Uterine smooth muscle cell (primary cell): ENCODE results near the gene RFX1. TPM values are rescaled to one million over a fixed set of nuclear protein-coding genes. Genes with fewer than 3 reads are reported as not detected.

Experiments used
- total RNA-seq: library from RNA; depleted of rRNA; stranded (reverse); fragments of >200 nt; gene quantifications from 2 replicates; pipeline ENCODE4 v1.2.3, GENCODE V29; 2014

The RFX1 gene
- 3.7 and 3.9 TPM in 2 replicates for total RNA-seq

GRCh38 chr19:14006085-14006765 lies at the start of gene RFX1:
Gene RFX1, minus strand, starts transcription at chr19:14006320. Its CDS starts 12,477 bp downstream, at chr19:13993843.

GRCh38 chr19:14031719-14032480 lies 25.8 kb upstream of the RFX1 start, which contains the start of gene IL27RA:
Gene IL27RA, plus strand, starts transcription at chr19:14031762. Its CDS starts 111 bp downstream, at chr19:14031873.

GRCh38 chr19:14027856-14028450 lies 21.8 kb upstream of the RFX1 start, which contains the start of gene RLN3:
Gene RLN3, plus strand, starts transcription at chr19:14028148. Its CDS starts 57 bp downstream, at chr19:14028205.

GRCh38 chr19:13952154-13952930 lies 53.8 kb downstream of the RFX1 start, which contains the start of gene DCAF15:
Gene DCAF15, plus strand, starts transcription at chr19:13952509. Its CDS starts 4 bp downstream, at chr19:13952513.

GRCh38 chr19:13938301-13939064 lies 67.6 kb downstream of the RFX1 start, which contains the start of gene PODNL1:
Gene PODNL1, minus strand, starts transcription at chr19:13938417. Its CDS starts 236 bp downstream, at chr19:13938181.

Other genes with a start within 250 kb of the RFX1 start
- gene MRI1, start 241.8 kb downstream of the RFX1 start, total RNA-seq = 30.6 and 54.3 TPM in 2 replicates
- 57.2 and 63.3 TPM in 2 replicates for gene C19orf53, start 231.9 kb downstream of the RFX1 start, total RNA-seq
- gene ZSWIM4, start 210.9 kb downstream of the RFX1 start, total RNA-seq = 5.5 and 11.7 TPM in 2 replicates
- not detected in 2 replicates for gene NANOS3, start 129.2 kb downstream of the RFX1 start, total RNA-seq
- gene BRME1, start 100.2 kb downstream of the RFX1 start, total RNA-seq = 0.55 and 0.87 TPM in 2 replicates
- gene CC2D1A, start 100.1 kb downstream of the RFX1 start, total RNA-seq = 6.9 and 8.0 TPM in 2 replicates
- gene PODNL1, start 67.9 kb downstream of the RFX1 start, total RNA-seq = under 0.01 and 1.2 TPM in 2 replicates
- 5.5 and 14.9 TPM in 2 replicates for gene DCAF15, start 53.8 kb downstream of the RFX1 start, total RNA-seq
- not detected in 2 replicates for gene RLN3, start 21.8 kb upstream of the RFX1 start, total RNA-seq
- gene IL27RA, start 25.4 kb upstream of the RFX1 start, total RNA-seq = 1.00 and 2.4 TPM in 2 replicates
- 0.55 and 0.87 TPM in 2 replicates for gene PALM3, start 55.8 kb upstream of the RFX1 start, total RNA-seq
- 0.11 and 0.25 TPM in 2 replicates for gene MISP3, start 66.5 kb upstream of the RFX1 start, total RNA-seq
- not detected in 2 replicates for gene C19orf67, start 79.5 kb upstream of the RFX1 start, total RNA-seq
- 22.1 and 30.0 TPM in 2 replicates for gene SAMD1, start 84.4 kb upstream of the RFX1 start, total RNA-seq
- 47.5 and 56.1 TPM in 2 replicates for gene PRKACA, start 111.4 kb upstream of the RFX1 start, total RNA-seq
- 7.2 and 24.0 TPM in 2 replicates for gene ASF1B, start 130.3 kb upstream of the RFX1 start, total RNA-seq
- 0.77 and 1.4 TPM in 2 replicates for gene ADGRL1, start 199.8 kb upstream of the RFX1 start, total RNA-seq